OCI-LY3 (cell line): ENCODE measurements around the gene EHMT1.

Experiments used
- H2AFZ ChIP-seq: fragments of 200-600, 300-600 bp; shearing (Covaris generic); 2 replicates; pipeline ENCODE4 v1.6.0; 2014; ENCODE audit warnings: antibody characterized with exemption, low read depth, low read length
- H3K27ac ChIP-seq: fragments of 200-600, 300-600 bp; sonication (generic); 2 replicates; pipeline ENCODE4 v1.5.1; 2014; ENCODE audit warnings: mild to moderate bottlenecking, low read length, moderate library complexity, mixed read lengths
- H3K27me3 ChIP-seq: fragments of 200-600, 300-600 bp; sonication (generic); 2 replicates; pipeline ENCODE4 v1.6.1; 2014; ENCODE audit warnings: low read depth, low read length, mixed read lengths
- H3K36me3 ChIP-seq: fragments of 200-600, 300-600 bp; sonication (generic); replicated peaks from 2 replicates; pipeline ENCODE3; 2014; ENCODE audit warnings: low read depth, low read length, mixed read lengths
- H3K4me1 ChIP-seq: fragments of 300-600, 200-600 bp; sonication (generic); 2 replicates; pipeline ENCODE4 v1.6.1; 2014; ENCODE audit warnings: low read length, mixed read lengths
- H3K4me2 ChIP-seq: fragments of 200-600, 300-600 bp; sonication (generic); 2 replicates; pipeline ENCODE4 v1.6.1; 2014; ENCODE audit warnings: low read length, mixed read lengths
- H3K4me3 ChIP-seq: fragments of 300-600, 200-600 bp; sonication (generic); 2 replicates; pipeline ENCODE4 v1.5.1; 2014; ENCODE audit warnings: antibody characterized with exemption, mild to moderate bottlenecking, low read length, moderate library complexity
- H3K79me2 ChIP-seq: fragments of 300-600, 200-600 bp; shearing (Covaris generic); 2 replicates; pipeline ENCODE4 v1.6.1; 2014; ENCODE audit warnings: mild to moderate bottlenecking, low read length, mixed read lengths
- H3K9ac ChIP-seq: fragments of 300-600, 200-600 bp; shearing (Covaris generic); 2 replicates; pipeline ENCODE4 v1.6.0; 2014; ENCODE audit warnings: mild to moderate bottlenecking, low read length, moderate library complexity
- H3K9me3 ChIP-seq: fragments of 200-600, 300-600 bp; shearing (Covaris generic); 2 replicates; pipeline ENCODE4 v1.6.1; 2014; ENCODE audit warnings: low read length, mixed read lengths; ENCODE audit not compliant: insufficient read depth
- H4K20me1 ChIP-seq: fragments of 200-600, 300-600 bp; sonication (generic); 2 replicates; pipeline ENCODE4 v1.6.1; 2016; ENCODE audit warnings: low read length, mixed read lengths; ENCODE audit not compliant: insufficient read depth
- CTCF ChIP-seq: fragments of 200-600, 300-600 bp; sonication (generic); IDR thresholded peaks from 2 replicates; pipeline ENCODE4 v1.5.1; 2014; ENCODE audit warnings: antibody characterized with exemption, low read length, low read depth
- EZH2phosphoT487 ChIP-seq: fragments of 200-600 bp; shearing (Covaris generic); IDR thresholded peaks from 2 replicates; pipeline ENCODE4 v1.6.1; 2018; ENCODE audit warnings: antibody characterized with exemption, mixed run types, low read depth

The EHMT1 gene

GRCh38 chr9:137872296-137872695, 253.5 kb downstream of the EHMT1 start:
- no peak for TF ChIP-seq CTCF
- TF ChIP-seq EZH2phosphoT487 = no peak
- Histone ChIP-seq H3K4me2 (no peak overlapping the region), H3K9me3 (no peaks in the 10 kb centered on the region), H3K4me1 (peaks cover 29% of the 10 kb centered on the region), H3K27ac (no peak overlapping the region), H3K79me2 (peaks cover 5% of the 10 kb centered on the region; the same call in 1 of the 2 replicates), H3K36me3 (peaks cover 3% of the 10 kb centered on the region), H4K20me1 (no peaks in the 10 kb centered on the region), H2AFZ (no peak overlapping the region), H3K9ac (no peak overlapping the region), H3K4me3 (no peak overlapping the region), H3K27me3 (no peaks in the 10 kb centered on the region)

GRCh38 chr9:137873408-137873807, 254.6 kb downstream of the EHMT1 start:
- Histone ChIP-seq H3K27ac (no peak overlapping the region), H3K79me2 (peaks cover 14% of the 10 kb centered on the region), H4K20me1 (peaks cover 2% of the 10 kb centered on the region; the same call in 1 of the 2 replicates), H2AFZ (no peak overlapping the region), H3K36me3 (peaks cover 5% of the 10 kb centered on the region), H3K9me3 (no peaks in the 10 kb centered on the region), H3K4me2 (no peak overlapping the region), H3K9ac (no peak overlapping the region), H3K4me3 (no peak overlapping the region), H3K27me3 (no peaks in the 10 kb centered on the region), H3K4me1 (peaks cover 17% of the 10 kb centered on the region)
- no peak for TF ChIP-seq CTCF
- no peak for TF ChIP-seq EZH2phosphoT487

- H3K27me3 ChIP-seq = no peaks in the 10 kb centered on the region
- no peak overlapping the region for H3K4me3 ChIP-seq
- peaks cover 19% of the 10 kb centered on the region for H3K79me2 ChIP-seq
- no peak overlapping the region for H3K4me2 ChIP-seq
- no peak for TF ChIP-seq EZH2phosphoT487
- no peak for TF ChIP-seq CTCF
- no peak overlapping the region for H3K27ac ChIP-seq
- no peak overlapping the region for H2AFZ ChIP-seq
- H3K9me3 ChIP-seq = no peaks in the 10 kb centered on the region
- H3K9ac ChIP-seq = no peak overlapping the region
- peaks cover 14% of the 10 kb centered on the region for H3K4me1 ChIP-seq
- H4K20me1 ChIP-seq = peaks cover 7% of the 10 kb centered on the region
- peaks cover 10% of the 10 kb centered on the region for H3K36me3 ChIP-seq
These were observed 255.1 kb downstream of the EHMT1 start for GRCh38 chr9:137873858-137874362.

GRCh38 chr9:137875354-137875753, 256.5 kb downstream of the EHMT1 start:
- Histone ChIP-seq H4K20me1 (peaks cover 22% of the 10 kb centered on the region), H3K27me3 (no peaks in the 10 kb centered on the region), H3K9me3 (no peaks in the 10 kb centered on the region), H3K79me2 (peaks cover 33% of the 10 kb centered on the region), H2AFZ (no peak overlapping the region), H3K36me3 (peaks cover 25% of the 10 kb centered on the region), H3K27ac (no peak overlapping the region), H3K9ac (no peak overlapping the region), H3K4me3 (no peak overlapping the region), H3K4me2 (no peak overlapping the region), H3K4me1 (peaks cover 10% of the 10 kb centered on the region; the same call in 1 of the 2 replicates)
- no peak for TF ChIP-seq EZH2phosphoT487
- TF ChIP-seq CTCF = no peak
